Sigmoid colon (tissue), 4 donors: Measurements from ENCODE around the gene RAB23.

Experiments
- CTCF ChIP-seq, 4 experiments: fragments of 450-650 bp in 3 of 4; fragments of 200-600 bp in 1 of 4; IDR thresholded peaks; one replicate each; pipeline ENCODE4 v1.5.1; 2016 to 2019; ENCODE audit warnings: antibody characterized with exemption in 4 of 4, mild to moderate bottlenecking in 3 of 4, moderate library complexity in 2 of 4
- POLR2AphosphoS5 ChIP-seq, 4 donors: sonication (generic); formaldehyde crosslinking; IDR thresholded peaks; one replicate each; pipeline ENCODE4 v1.6.1; 2017; ENCODE audit warnings: antibody characterized with exemption in 4 of 4

GRCh38 chr6:57190140-57190539, 32.0 kb downstream of the RAB23 start:
- TF ChIP-seq CTCF (IDR thresholded peaks at IDR 0.05) = peak in 3 of 4 experiments; percentile 37 to 56 (median 45)
- TF ChIP-seq POLR2AphosphoS5 (IDR thresholded peaks at IDR 0.05) = peak in 1 of 4 donors; percentile 13
